ENCODE results near the gene DUSP21.

DNA sequence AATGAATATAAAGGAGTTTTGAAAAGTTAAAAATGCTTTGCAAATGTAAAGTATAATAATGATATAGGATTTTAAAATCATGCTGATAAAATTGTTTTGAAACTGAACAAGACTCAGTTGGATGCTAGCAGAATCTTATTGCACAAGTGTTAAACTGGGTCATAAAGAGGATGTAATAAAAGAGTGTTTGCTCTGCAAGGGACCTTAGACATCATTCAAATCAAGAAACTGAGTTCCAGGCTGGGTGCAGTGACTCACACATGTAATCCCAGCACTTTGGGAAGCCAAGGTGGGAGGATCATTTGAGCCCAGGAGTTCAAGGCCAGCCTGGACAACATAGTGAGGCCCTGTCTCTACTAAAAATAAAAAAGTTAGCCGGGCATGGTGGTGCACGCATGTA lies 27.5 kb upstream of the DUSP21 start:
- TF ChIP-seq NFRKB (IDR thresholded peaks at IDR 0.05) (no peak), FOXM1 (IDR thresholded peaks at IDR 0.05; ENCODE audit: borderline replicate concordance) (no peak), ZNF384 (IDR thresholded peaks at IDR 0.05) (no peak), FOXA1 (IDR thresholded peaks at IDR 0.05) (no peak), LEF1 (IDR thresholded peaks at IDR 0.05; ENCODE audit: borderline replicate concordance) (no peak), SUZ12 (IDR thresholded peaks at IDR 0.05) (no peak), TARDBP (IDR thresholded peaks at IDR 0.05) (no peak), FOXK2 (IDR thresholded peaks at IDR 0.05) (no peak), HDGF (IDR thresholded peaks at IDR 0.05; ENCODE audit: borderline replicate concordance) (no peak), ELF4 (IDR thresholded peaks at IDR 0.05) (no peak), SP1 (IDR thresholded peaks at IDR 0.05) (no peak)
